Transverse colon (tissue), 4 donors: ENCODE measurements around the gene EDEM1. TPM values are rescaled to one million over a fixed set of nuclear protein-coding genes. Genes with fewer than 3 reads are reported as not detected.

ENCODE experiments used
- DNase-seq: peaks from one replicate; pipeline ENCODE4 v3.0.0-alpha.2; 2019
- H3K27ac ChIP-seq, 4 donors: fragments of 200-600 bp; sonication (generic); 2 replicates each; pipeline ENCODE4 v1.5.1; 2016 to 2018; ENCODE audit warnings: inconsistent platforms in 4 of 4
- H3K27me3 ChIP-seq: fragments of 200-600 bp; sonication (generic); 2 replicates; pipeline ENCODE4 v1.5.1; 2017; ENCODE audit warnings: inconsistent platforms
- H3K36me3 ChIP-seq, 4 donors: fragments of 200-600 bp; sonication (generic); 2 replicates each; pipeline ENCODE4 v1.5.1; 2017 to 2019; ENCODE audit warnings: inconsistent platforms in 4 of 4
- H3K4me1 ChIP-seq, 4 donors: fragments of 200-600 bp; sonication (generic); 2 replicates each; pipeline ENCODE4 v1.5.1; 2017 to 2020; ENCODE audit warnings: inconsistent platforms in 4 of 4
- H3K4me3 ChIP-seq, 4 donors: fragments of 200-600 bp; sonication (generic); 1 replicate in 1 of 4; 2 replicates in 3 of 4; pipeline versions ENCODE4 v1.5.1 to v1.6.1; 2017 to 2019; ENCODE audit warnings: inconsistent platforms in 4 of 4
- H3K9me3 ChIP-seq, 2 donors: fragments of 200-600 bp; sonication (generic); 2 replicates each; pipeline ENCODE4 v1.5.1; 2017 to 2019; ENCODE audit warnings: inconsistent platforms in 2 of 2
- CTCF ChIP-seq, 5 experiments: fragments of 200-600 bp in 3 of 5; fragments of 450-650 bp in 2 of 5; sonication (generic) in 3 of 5; IDR thresholded peaks; 1 replicate in 2 of 5; 2 replicates in 3 of 5; pipeline ENCODE4 v1.5.1; 2016 to 2017; ENCODE audit warnings: antibody characterized with exemption in 5 of 5, inconsistent platforms in 3 of 5, mild to moderate bottlenecking in 2 of 5, moderate library complexity in 1 of 5
- EP300 ChIP-seq: sonication (generic); formaldehyde crosslinking; IDR thresholded peaks from one replicate; pipeline ENCODE4 v1.6.1; 2017; ENCODE audit warnings: antibody characterized with exemption, low read depth
- POLR2A ChIP-seq: fragments of 450-650 bp; IDR thresholded peaks from one replicate; pipeline ENCODE4 v1.6.1; 2016; ENCODE audit warnings: antibody characterized with exemption, mild to moderate bottlenecking, moderate library complexity
- POLR2AphosphoS5 ChIP-seq, 3 donors: sonication (generic); formaldehyde crosslinking; IDR thresholded peaks; one replicate each; pipeline ENCODE4 v1.6.1; 2016; ENCODE audit warnings: antibody characterized with exemption in 3 of 3
- WGBS, 2 donors: methylation state at CpG; one replicate each; pipeline ENCODE4 v1.1.5; 2018; ENCODE audit warnings: low coverage in 1 of 2; 5-methylcytosine and 5-hydroxymethylcytosine counted together
- in situ Hi-C, 4 donors: fragments of 200-750 bp; cut with MboI; loops; one replicate each; pipeline versions ENCODE4 v1.15.0 to v1.15.1; 2017; ENCODE audit warnings: low sequenced_read_pairs in 3 of 4, low pct_ligation_motif_present in 1 of 4, low pct_unique_long_range_greater_than_20kb in 1 of 4
- intact Hi-C: fragments of 100-400 bp; cut with DNase I; formaldehyde crosslinking; loops from one replicate; pipeline ENCODE4 v1.15.1; 2023; ENCODE audit warnings: low total_unique reads
- total RNA-seq, 4 donors: library from RNA; depleted of rRNA; stranded (reverse); fragments of >200 nt; gene quantifications; one replicate each; pipeline ENCODE4 v1.1.0, GENCODE V29; 2016

The EDEM1 gene
- total RNA-seq, 4 donors from 2014 or later: 27.3 to 312 (median 42.3) TPM

GRCh38 chr3:5149306-5149880 is 38.1 kb upstream of the EDEM1 start:
- Histone ChIP-seq H3K9me3 (no peaks in the 10 kb centered on the region), H3K4me1 (peaks cover 0 to 12% (median 0%) of the 10 kb centered on the region in 4 donors), H3K27me3 (no peaks in the 10 kb centered on the region), H3K4me3 (no peak overlapping the region), H3K36me3 (no peaks in the 10 kb centered on the region), H3K27ac (no peak overlapping the region)
- intact Hi-C loops: no loop called here
- no peak for DNase-seq
- 82 to 84% methylated on average over 4 to 7 of the region's 7 CpGs for WGBS, 2 donors
- in situ Hi-C loops: no loop called here
- no peak for TF ChIP-seq POLR2A
- TF ChIP-seq CTCF (IDR thresholded peaks at IDR 0.05): no peak
- no peak for TF ChIP-seq POLR2AphosphoS5 (IDR thresholded peaks at IDR 0.05)
- TF ChIP-seq EP300: no peak

- TF ChIP-seq EP300 (no peak), POLR2AphosphoS5 (IDR thresholded peaks at IDR 0.05) (no peak), POLR2A (no peak), CTCF (IDR thresholded peaks at IDR 0.05) (no peak)
- DNase-seq: no peak
- Histone ChIP-seq H3K9me3 (no peaks in the 10 kb centered on the region), H3K4me3 (no peak overlapping the region), H3K36me3 (no peaks in the 10 kb centered on the region), H3K27me3 (no peaks in the 10 kb centered on the region), H3K27ac (no peak overlapping the region), H3K4me1 (peaks cover 0 to 7% (median 0%) of the 10 kb centered on the region in 4 donors)
- intact Hi-C loops (no loop called here), in situ Hi-C loops (no loop called here)
- 95% methylated on average over 6 of the region's 6 CpGs; no CpG with 5 or more reads in 1 of the 2 donors for WGBS, 2 donors
Observed at GRCh38 chr3:5151586-5151985, 35.9 kb upstream of the EDEM1 start.

- Histone ChIP-seq H3K4me3 (no peak overlapping the region), H3K36me3 (no peaks in the 10 kb centered on the region), H3K27ac (no peak overlapping the region), H3K27me3 (no peaks in the 10 kb centered on the region), H3K4me1 (peaks cover 0 to 7% (median 0%) of the 10 kb centered on the region in 4 donors), H3K9me3 (no peaks in the 10 kb centered on the region)
- in situ Hi-C loops: no loop called here
- no peak for DNase-seq
- intact Hi-C loops: no loop called here
- WGBS, 2 donors: 82 to 97% methylated on average over 4 of the region's 4 CpGs
- TF ChIP-seq POLR2A: no peak
- no peak for TF ChIP-seq CTCF (IDR thresholded peaks at IDR 0.05)
- TF ChIP-seq EP300: no peak
- no peak for TF ChIP-seq POLR2AphosphoS5 (IDR thresholded peaks at IDR 0.05)
Observed at GRCh38 chr3:5153074-5153473, 34.4 kb upstream of the EDEM1 start.

- Histone ChIP-seq H3K27me3 (no peaks in the 10 kb centered on the region), H3K4me3 (no peak overlapping the region), H3K36me3 (no peaks in the 10 kb centered on the region), H3K27ac (no peak overlapping the region), H3K4me1 (peaks cover 0 to under 1% (median 0%) of the 10 kb centered on the region in 4 donors), H3K9me3 (no peaks in the 10 kb centered on the region)
- intact Hi-C loops (no loop called here), in situ Hi-C loops (no loop called here)
- TF ChIP-seq CTCF (IDR thresholded peaks at IDR 0.05) (no peak), EP300 (no peak), POLR2A (no peak), POLR2AphosphoS5 (IDR thresholded peaks at IDR 0.05) (no peak)
- DNase-seq: no peak
Observed at GRCh38 chr3:5155241-5155640, 32.3 kb upstream of the EDEM1 start.
